ENCODE results near the gene MYO3B. TPM values are rescaled to one million over a fixed set of nuclear protein-coding genes. Genes with fewer than 3 reads are reported as not detected.

Gene MYO3B
- total and polyA plus RNA-seq, 11 donors, result 0.09 to 0.19 (median 0.10) TPM; not detected in 8

- Histone ChIP-seq H3K36me3 (no peaks in the 10 kb centered on the region), H3K4me1 (no peaks in the 10 kb centered on the region), H3K27me3 (no peaks in the 10 kb centered on the region), H3K27ac (no peak overlapping the region), H3K9me3 (no peaks in the 10 kb centered on the region), H3K4me3 (no peak overlapping the region)
- intact Hi-C loops (cut with DNase I), result loop anchor here (1.0 to 10.0 kb wide), 5 partner anchors 228 to 327 kb away; partner anchors contain the start of gene SP5 (in 3 of the 10)
- peak in 2 of 4 donors; percentile 48 to 50 for ATAC-seq
- DNase-seq, result no peak
- TF ChIP-seq CTCF (IDR thresholded peaks at IDR 0.05) (peak in 8 of 12 donors; percentile 23 to 57 (median 42)), POLR2A (IDR thresholded peaks at IDR 0.05) (no peak)
- WGBS, 4 donors, result 79 to 91% (median 82%) methylated on average over 3 of the region's 3 CpGs
These were observed 308.8 kb downstream of the MYO3B start for GRCh38 chr2:170486730-170487129.

- no peaks in the 10 kb centered on the region for H3K36me3 ChIP-seq
- no peak for DNase-seq
- no peaks in the 10 kb centered on the region for H3K27me3 ChIP-seq
- WGBS, 4 donors, result 47 to 88% (median 73%) methylated on average over 1 of the region's 1 CpG
- no peaks in the 10 kb centered on the region for H3K9me3 ChIP-seq
- TF ChIP-seq CTCF (IDR thresholded peaks at IDR 0.05) (no peak), POLR2A (IDR thresholded peaks at IDR 0.05) (no peak)
- intact Hi-C loops (cut with DNase I), result loop anchor here in 7 of 10 donors (5.0 to 10.0 kb wide), 3 partner anchors 226 to 323 kb away; partner anchors contain the start of gene SP5 (in 3 of the 7)
- no peak overlapping the region for H3K27ac ChIP-seq
- no peak for ATAC-seq
- H3K4me1 ChIP-seq, result no peaks in the 10 kb centered on the region
- no peak overlapping the region for H3K4me3 ChIP-seq
These were observed 310.9 kb downstream of the MYO3B start for GRCh38 chr2:170488807-170489206.

GRCh38 chr2:170492010-170492409 is 314.1 kb downstream of the MYO3B start:
- H3K4me1 ChIP-seq, result no peaks in the 10 kb centered on the region
- intact Hi-C loops (cut with DNase I), result loop anchor here in 2 of 10 donors (10.0 kb wide), 1 partner anchor 223 kb away; the partner anchor contains the start of gene SP5 (in 2 of the 2)
- H3K27ac ChIP-seq, result no peak overlapping the region
- no peak overlapping the region for H3K4me3 ChIP-seq
- ATAC-seq (no peak), DNase-seq (no peak)
- no peaks in the 10 kb centered on the region for H3K36me3 ChIP-seq
- TF ChIP-seq CTCF (IDR thresholded peaks at IDR 0.05) (no peak), POLR2A (IDR thresholded peaks at IDR 0.05) (no peak)
- H3K27me3 ChIP-seq, result peaks cover 0 to 10% (median 0%) of the 10 kb centered on the region in 9 donors
- 86 to 93% (median 88%) methylated on average over 3 of the region's 3 CpGs for WGBS, 4 donors
- no peaks in the 10 kb centered on the region for H3K9me3 ChIP-seq

GRCh38 chr2:170493426-170494097 is 315.6 kb downstream of the MYO3B start:
- TF ChIP-seq POLR2A (IDR thresholded peaks at IDR 0.05) (no peak), CTCF (IDR thresholded peaks at IDR 0.05) (no peak)
- intact Hi-C loops (cut with DNase I), result loop anchor here in 2 of 10 donors (10.0 kb wide), 1 partner anchor 221 kb away; the partner anchor contains the start of gene SP5 (in 2 of the 2)
- no peak for ATAC-seq
- Histone ChIP-seq H3K9me3 (no peaks in the 10 kb centered on the region), H3K27ac (no peak overlapping the region), H3K4me1 (no peaks in the 10 kb centered on the region), H3K4me3 (no peak overlapping the region), H3K27me3 (peaks cover 0 to 10% (median 0%) of the 10 kb centered on the region in 9 donors), H3K36me3 (no peaks in the 10 kb centered on the region)
- 83 to 91% (median 87%) methylated on average over 5 of the region's 5 CpGs for WGBS, 4 donors
- DNase-seq, result no peak
